Heart left ventricle (tissue), 13 donors: Measurements from ENCODE around the gene APP.

Experiments
- POLR2A ChIP-seq, 2 donors: fragments of 450-650 bp; IDR thresholded peaks; one replicate each; pipeline ENCODE4 v1.6.1; 2017; ENCODE audit warnings: antibody characterized with exemption in 2 of 2, mild to moderate bottlenecking in 2 of 2, moderate library complexity in 2 of 2
- TF ChIP-seq, protein P1 (sequence below), 12 donors: fragments of 200-600 bp; sonication (generic) in 4 of 12; IDR thresholded peaks; one replicate each; pipeline versions ENCODE4 v1.5.0 to v1.8.0; 2018 to 2022; ENCODE audit warnings: antibody characterized with exemption in 12 of 12, mild to moderate bottlenecking in 5 of 12
- donor health status: ischemic (EF 13 %, LVEDD 7.1; RV severe dilation, severe dysfunction).
- donor health status: DM: no; HTN: yes; CAD: no.
- donor health status: DM: no; HTN: no; CAD: no.
- donor health status: ischemic (EF 25% LVEDD 6.9; RV normal size, moderate dysfunction).
- donor health status: ischemic (EF 25% LVEDD 5.7; RV mildly dilated, moderate dysfunction).
- donor health status: ischemic (EF 35%, LVEDD 5.7; RV mildly dilated, moderate dysfunction).
- donor health status: nonischemic (EF 11% LVEDD 7.7; RV severe dilation, severe dysfunction).
- donor health status: DM: yes; HTN: yes; CAD: no.
- donor health status: PGD.
- donor health status: ischemic (EF 29% LVEDD 5.4; RV normal size, mild dysfunction).
- donor health status: nonischemic (EF 23%, LVEDD 6.1; RV moderate dilation, normal function).

DNA sequence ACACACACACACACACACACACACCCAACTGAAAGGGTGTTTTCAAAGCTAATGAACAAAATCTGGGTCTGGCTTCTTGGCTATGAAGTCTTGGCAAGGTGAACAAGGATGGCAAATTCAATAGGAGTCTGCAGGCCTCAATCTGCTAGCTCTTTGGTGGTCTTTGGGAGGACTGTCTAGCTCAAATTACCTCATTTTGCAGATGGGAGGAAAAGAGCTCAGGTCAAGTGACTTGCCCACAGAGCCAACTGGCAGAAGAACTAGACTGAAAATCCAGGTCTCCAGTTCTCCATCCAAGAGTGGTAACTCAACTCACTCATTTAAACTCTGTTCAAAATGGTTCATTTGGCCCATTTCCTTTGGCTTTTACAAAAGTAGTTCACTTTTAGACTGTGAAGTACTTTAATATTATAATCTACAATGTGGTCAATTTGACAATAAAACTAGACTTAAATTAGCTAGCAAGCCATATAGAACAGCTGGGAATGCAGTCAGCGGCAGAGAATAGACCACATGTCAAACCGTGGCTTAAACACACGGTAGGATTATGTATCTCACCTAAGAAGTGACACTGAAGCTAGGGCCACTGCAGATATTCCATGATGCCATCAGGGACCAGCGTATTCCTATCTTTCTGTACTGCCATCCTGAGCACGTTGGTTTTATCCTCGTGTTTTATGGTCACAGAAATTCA lies 112.9 kb downstream of the APP start:
- TF ChIP-seq, protein P1, sequence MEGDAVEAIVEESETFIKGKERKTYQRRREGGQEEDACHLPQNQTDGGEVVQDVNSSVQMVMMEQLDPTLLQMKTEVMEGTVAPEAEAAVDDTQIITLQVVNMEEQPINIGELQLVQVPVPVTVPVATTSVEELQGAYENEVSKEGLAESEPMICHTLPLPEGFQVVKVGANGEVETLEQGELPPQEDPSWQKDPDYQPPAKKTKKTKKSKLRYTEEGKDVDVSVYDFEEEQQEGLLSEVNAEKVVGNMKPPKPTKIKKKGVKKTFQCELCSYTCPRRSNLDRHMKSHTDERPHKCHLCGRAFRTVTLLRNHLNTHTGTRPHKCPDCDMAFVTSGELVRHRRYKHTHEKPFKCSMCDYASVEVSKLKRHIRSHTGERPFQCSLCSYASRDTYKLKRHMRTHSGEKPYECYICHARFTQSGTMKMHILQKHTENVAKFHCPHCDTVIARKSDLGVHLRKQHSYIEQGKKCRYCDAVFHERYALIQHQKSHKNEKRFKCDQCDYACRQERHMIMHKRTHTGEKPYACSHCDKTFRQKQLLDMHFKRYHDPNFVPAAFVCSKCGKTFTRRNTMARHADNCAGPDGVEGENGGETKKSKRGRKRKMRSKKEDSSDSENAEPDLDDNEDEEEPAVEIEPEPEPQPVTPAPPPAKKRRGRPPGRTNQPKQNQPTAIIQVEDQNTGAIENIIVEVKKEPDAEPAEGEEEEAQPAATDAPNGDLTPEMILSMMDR (IDR thresholded peaks at IDR 0.05): no peak
- no peak for TF ChIP-seq POLR2A (IDR thresholded peaks at IDR 0.05)
